Astrocyte of the spinal cord (primary cell): ENCODE data around the gene BCAP31.

Experiments used
- DNase-seq: peaks from one replicate; pipeline ENCODE4 v3.0.0; 2011; ENCODE audit warnings: low read depth, low spot score
- H3K4me3 ChIP-seq: 2 replicates; pipeline ENCODE4 v1.5.1; 2011; ENCODE audit warnings: low read depth, mild to moderate bottlenecking, low read length, moderate library complexity
- CTCF ChIP-seq: IDR thresholded peaks from 2 replicates; pipeline ENCODE4 v1.5.1; 2012; ENCODE audit warnings: low read depth, mild to moderate bottlenecking, low read length, inconsistent platforms
- in situ Hi-C: cut with HindIII; loops from 2 replicates; pipeline ENCODE4 v1.10.0; 2017; ENCODE audit warnings: low sequenced_read_pairs

BCAP31 gene

DNA sequence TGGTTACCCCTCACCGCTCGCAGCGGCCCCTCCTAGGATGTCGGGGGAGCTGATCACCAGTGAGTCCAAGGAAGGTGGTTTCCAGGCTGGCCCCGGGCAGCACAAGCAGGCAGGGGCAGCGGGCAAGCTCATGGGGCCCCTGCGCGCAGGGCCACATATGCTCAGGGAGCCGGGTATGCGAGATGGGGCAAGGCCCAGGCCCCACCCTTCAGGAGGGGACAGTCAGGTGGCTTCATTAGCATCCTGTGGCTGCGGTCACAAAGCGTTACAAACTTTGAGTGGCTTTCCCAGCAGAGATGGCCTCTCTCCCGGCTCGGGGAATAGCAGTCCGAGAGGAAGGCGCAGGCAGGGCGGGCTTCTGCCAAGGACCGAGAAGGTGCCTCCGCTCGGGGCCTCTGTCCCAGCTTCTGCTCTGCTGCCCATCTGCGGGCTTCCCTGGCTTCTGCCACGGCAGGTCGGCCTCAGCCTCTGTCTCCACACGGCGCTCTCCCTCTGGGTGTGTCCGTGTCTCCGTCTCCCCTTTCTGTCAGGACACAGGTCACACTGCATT lies 13.9 kb upstream of the BCAP31 start:
- no peak for DNase-seq
- in situ Hi-C loops = no loop called here
- H3K4me3 ChIP-seq = no peak overlapping the region
- TF ChIP-seq CTCF = no peak

- TF ChIP-seq CTCF = no peak
- no peak for DNase-seq
- in situ Hi-C loops = no loop called here
These were observed 12.8 kb upstream of the BCAP31 start for GRCh38 chrX:153736871-153737441.

GRCh38 chrX:153736071-153736820 lies 12.1 kb upstream of the BCAP31 start:
- H3K4me3 ChIP-seq = no peak overlapping the region
- in situ Hi-C loops = no loop called here
- no peak for DNase-seq
- no peak for TF ChIP-seq CTCF

More at GRCh38 chrX:153736871-153737441, 12.8 kb upstream of the BCAP31 start:
- H3K4me3 ChIP-seq = no peak overlapping the region

GRCh38 chrX:153735274-153735673 lies 11.1 kb upstream of the BCAP31 start:
- in situ Hi-C loops = no loop called here
- no peak for TF ChIP-seq CTCF
- DNase-seq = no peak

GRCh38 chrX:153734871-153735270 lies 10.7 kb upstream of the BCAP31 start:
- in situ Hi-C loops = no loop called here
- TF ChIP-seq CTCF = no peak
- no peak for DNase-seq

More at GRCh38 chrX:153735274-153735673, 11.1 kb upstream of the BCAP31 start:
- H3K4me3 ChIP-seq = no peak overlapping the region

DNA sequence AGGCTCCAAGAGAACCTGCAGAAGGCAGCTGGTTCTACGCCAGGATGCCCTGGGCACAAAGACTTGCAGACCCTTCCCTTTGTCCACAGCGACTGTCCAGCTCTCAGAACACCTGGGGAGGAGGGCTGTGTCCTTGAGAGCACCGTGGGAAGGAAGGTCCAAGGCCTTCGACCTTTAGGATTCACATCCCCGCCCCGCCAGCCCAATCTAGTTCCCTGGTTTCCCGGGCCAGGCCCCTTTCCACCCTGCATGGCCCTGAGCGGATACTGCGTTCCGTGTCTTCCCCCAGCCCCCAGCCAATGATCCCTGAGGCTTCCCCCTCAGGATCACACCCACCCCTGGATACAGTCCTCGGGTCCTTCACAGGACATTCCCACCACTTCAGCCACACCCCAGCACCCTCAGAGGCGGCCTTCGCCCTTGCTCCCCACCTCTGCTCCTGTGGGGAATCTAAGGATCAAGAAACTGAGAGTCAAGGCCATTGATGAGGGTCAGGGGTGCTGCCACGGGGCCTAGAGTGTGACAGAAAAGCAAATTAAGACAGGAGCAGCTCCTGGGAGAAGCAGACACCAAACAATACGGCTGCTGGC lies 9.6 kb upstream of the BCAP31 start:
- no peak for TF ChIP-seq CTCF
- no peak for DNase-seq
- H3K4me3 ChIP-seq = no peak overlapping the region
- in situ Hi-C loops = no loop called here

More at GRCh38 chrX:153734871-153735270, 10.7 kb upstream of the BCAP31 start:
- H3K4me3 ChIP-seq = no peak overlapping the region
